NCI-H526 treated with DMSO at 0.1 percent for 48 hours (cell line): Measurements from ENCODE around the gene KCNA4.
"Not testable (repeated sequence)": the region's sequence is repeated elsewhere in the genome, so short reads cannot be mapped to it uniquely, and the experiment has no call there.

ENCODE experiments used
- DNase-seq: peaks from one replicate; lab custom pipeline; 2025; lab: John Stamatoyannopoulos, UW

Gene KCNA4

DNA sequence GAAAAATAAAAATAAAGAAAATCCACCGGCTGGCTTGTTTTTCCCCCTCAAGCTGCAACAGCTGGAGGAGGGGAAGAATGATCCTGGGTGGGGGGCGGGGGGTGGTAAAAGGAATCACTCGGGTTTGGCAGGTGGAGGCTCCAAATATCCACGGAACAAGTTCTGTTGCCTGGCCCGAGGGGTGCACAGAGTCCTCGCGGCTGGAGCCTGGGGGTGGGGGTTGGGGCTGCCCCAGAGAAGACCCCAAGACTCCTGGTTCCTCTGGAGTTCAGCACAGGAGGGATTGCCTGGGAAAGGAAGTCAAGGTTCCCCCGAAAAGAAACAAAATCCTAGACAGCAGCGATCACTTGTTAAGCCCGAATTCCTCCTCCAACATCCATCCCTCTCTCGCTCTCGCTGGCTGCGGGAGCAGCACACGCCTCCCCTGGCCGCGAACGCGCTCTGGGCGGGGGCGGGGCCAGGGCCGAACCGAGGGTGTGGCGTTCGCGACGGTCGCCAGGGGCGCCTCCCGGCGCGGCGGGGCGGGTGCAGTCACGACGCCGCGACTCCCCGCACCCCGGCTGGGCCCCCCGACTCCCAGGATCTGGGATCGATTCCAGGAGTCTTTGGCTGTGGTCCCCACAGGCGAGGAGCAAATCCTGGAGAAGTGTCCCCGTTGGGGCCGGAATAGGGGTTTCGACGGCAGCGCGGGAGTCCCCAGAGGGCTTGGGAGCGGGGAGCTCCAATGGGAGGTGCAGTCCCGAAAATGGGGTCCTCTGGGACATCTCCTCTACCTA lies at the start of gene KCNA4:
KCNA4 (minus strand) TSS at position 443 of the 776 bp plus-strand sequence. CDS start 4,352 bp downstream, outside the sequence.
- DNase-seq = no peak

DNA sequence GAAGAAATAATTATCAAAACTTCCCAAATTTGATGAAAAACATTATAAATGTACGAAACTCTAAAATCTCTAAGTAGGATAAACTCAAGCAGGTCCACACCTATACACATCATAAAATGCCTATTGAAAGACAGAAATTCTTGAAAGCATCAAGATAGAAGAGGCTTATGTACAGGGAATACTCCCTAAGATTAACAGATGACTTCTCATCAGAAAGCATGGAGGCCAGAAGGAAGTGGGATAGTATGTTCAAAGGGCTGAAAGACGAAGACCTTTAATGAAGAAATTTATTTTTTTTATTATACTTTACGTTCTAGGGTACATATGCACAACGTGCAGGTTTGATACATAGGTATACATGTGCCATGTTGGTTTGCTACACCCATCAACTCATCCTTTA lies 45.3 kb upstream of the KCNA4 start:
- DNase-seq = no peak

GRCh38 chr11:30059172-30059815 lies 42.5 kb upstream of the KCNA4 start:
- DNase-seq = no peak

GRCh38 chr11:30049214-30049613 lies 32.4 kb upstream of the KCNA4 start:
- DNase-seq = no peak

DNA sequence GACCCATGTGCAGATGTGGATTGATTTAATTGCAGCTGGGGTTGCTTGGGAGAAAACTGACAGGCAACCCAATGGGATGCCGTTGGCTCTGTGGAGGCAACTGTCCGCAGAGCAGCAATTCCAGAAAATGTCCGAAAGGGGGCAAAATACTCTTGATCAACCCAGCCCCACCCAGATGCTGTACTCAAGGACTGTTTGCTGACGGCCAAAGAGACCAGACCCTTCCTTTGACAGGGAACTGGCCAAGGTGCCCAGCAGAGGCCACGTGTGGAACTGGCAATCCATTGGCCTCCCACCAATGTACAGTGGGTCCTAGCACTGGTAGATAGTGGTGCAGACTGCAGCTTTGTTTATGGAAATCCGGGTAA lies 29.7 kb upstream of the KCNA4 start:
- DNase-seq = no peak

- no peak for DNase-seq
Measured at GRCh38 chr11:30045921-30046577, 29.2 kb upstream of the KCNA4 start.

DNA sequence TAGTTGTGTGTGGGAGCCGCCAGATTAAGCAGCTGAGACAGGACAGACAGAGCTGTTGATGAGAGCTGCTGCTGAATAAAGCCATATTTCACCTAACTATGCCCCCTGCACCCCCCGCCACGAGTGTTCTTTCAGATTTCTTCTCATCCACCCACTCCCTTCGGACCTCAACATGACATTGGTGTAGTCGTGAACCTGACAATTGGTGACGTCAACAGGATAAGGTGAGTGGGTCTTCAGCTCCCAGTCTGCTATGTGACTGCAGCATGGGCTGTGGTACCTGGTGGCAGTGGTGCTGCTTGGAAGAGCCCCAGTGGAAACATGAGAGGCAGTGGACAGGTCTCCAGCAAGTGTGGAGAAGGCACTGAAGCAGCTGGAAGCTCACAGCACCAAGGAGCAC lies 28.3 kb upstream of the KCNA4 start:
- no peak for DNase-seq

DNA sequence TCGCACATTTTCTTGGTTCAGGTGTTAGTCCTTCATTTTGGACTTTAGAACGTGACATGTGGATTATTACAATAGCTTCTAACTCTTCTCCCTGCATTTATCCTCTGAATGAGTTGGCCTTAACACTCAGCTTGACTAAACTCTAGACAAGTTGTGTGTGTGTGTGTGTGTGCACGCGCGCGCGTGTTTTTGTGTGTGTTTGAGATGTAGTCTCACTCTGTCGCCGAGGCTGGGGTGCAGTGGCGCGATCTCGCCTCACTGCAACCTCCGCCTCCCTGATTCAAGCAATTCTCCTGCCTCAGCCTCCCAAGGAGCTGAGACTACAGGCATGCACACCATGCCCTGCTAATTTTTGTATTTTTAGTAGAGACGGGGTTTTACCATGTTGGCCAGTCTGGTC lies 24.3 kb upstream of the KCNA4 start:
- no peak for DNase-seq

DNA sequence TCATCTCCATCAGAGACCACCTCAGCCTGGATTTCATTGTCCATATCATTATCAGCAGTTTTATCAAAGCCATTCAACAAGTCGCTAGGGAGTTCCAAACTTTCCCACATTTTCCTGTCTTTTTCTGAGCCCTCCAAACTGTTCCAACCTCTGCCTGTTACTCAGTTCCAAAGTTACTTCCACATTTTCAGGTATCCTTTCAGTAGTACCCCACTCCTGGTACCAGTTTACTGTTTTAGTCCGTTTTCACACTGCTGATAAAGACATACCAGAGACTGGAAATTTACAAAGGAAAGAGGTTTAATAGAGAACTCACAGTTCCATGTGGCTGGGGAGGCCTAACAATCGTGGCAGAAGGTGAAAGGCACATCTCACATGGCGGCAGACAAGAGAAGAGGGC lies 17.9 kb upstream of the KCNA4 start:
- DNase-seq = not testable (repeated sequence)

- not testable (repeated sequence) for DNase-seq
Measured at GRCh38 chr11:30034166-30034565, 17.3 kb upstream of the KCNA4 start.

DNA sequence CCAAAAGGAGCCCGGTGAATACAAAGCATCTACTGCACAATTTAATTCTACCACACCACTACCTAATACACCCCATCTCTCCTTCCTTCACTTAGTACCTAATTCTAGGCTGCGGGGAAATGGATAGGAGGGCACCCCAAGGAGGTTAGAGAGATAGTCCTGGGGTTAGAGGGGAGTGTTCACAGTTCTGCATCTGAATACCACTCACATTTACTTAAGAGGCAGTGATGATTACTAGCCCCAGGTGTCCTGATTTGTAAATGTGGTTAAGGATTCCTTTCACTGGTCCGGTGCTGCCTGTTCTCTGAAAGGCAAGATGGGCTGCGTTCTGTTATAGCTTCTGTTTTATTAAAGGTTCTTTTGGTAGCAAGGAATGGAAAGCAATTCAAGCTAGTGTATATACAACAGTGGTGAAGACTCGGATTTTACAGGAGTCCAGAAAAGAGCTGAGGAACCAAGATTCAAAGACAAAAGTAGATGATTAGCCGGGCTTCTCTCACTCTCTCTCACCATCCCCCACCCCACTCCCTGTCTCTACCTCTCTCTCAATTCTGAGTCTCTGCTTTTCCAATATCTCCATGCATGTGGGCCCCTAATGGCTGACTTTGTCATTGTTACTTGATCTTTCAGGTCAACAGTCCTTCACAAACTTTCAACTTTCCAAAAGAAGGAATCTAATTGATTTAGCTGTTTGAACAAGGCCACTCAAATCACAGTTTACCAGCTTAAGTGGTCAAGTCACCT lies 8.7 kb upstream of the KCNA4 start:
- DNase-seq = no peak

DNA sequence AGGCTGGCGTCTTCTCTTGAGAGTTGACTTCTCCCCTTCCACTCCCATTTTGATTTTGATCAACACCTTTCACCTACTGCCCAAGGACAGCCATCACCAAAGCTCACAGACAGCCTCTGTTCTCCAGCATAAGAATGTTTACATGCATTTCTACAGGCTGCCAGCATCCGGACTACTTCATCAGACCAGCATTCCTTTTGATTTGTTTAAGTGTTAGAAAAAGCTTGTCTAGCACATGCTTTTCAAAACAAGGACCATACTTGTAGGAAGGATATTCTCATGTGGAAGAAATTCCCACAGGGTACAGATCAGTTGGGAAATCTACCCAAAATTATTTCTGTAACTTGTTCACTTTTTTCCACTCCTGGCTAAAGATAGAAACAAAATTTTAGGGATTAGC lies 6.2 kb upstream of the KCNA4 start:
- DNase-seq = no peak

GRCh38 chr11:30019481-30019880 lies 2.7 kb upstream of the KCNA4 start:
- no peak for DNase-seq

DNA sequence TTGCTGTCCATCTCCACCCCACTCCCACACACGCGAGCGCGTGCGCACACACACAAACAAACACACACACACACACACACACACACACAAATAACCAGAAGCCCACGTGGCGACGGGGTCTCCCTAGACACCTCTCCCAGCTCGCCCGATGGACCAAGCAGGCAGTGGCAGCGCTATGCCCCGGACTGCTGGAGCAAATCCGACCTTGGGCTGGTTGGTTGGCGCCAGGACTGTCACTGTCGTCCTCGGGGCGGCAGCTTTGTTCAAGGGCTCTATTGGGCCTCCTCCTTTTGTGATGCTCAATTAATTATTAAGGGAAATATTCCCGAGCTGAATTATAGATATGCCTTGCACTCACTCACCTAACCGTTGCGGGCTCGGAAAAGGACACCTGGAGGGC lies 1.7 kb upstream of the KCNA4 start:
- DNase-seq = no peak

DNA sequence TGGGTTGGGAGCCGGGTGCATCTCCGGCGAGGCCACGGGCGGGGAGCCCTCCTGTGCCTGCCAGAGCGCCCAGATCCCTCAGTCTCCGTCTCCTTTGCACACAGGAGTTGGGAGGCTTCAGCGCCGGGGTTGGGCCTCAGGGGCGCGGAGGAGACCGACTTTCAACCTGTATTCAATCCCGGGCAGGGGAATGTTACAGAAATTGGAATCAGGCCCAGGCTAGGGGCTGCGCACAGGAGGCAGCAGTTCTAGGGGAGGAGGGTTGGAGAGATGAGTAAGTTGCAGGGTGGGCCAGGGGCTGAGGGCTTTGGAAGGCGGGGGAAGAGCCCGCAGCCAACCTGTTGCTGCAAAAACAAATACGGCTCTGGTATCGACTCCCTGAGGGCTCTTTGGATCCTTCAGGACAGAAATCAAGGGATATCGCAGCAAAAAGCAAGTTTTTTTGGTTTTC lies 640 bp upstream of the KCNA4 start:
- no peak for DNase-seq

GRCh38 chr11:30015725-30016412 lies 961 bp downstream of the KCNA4 start:
- no peak for DNase-seq

DNA sequence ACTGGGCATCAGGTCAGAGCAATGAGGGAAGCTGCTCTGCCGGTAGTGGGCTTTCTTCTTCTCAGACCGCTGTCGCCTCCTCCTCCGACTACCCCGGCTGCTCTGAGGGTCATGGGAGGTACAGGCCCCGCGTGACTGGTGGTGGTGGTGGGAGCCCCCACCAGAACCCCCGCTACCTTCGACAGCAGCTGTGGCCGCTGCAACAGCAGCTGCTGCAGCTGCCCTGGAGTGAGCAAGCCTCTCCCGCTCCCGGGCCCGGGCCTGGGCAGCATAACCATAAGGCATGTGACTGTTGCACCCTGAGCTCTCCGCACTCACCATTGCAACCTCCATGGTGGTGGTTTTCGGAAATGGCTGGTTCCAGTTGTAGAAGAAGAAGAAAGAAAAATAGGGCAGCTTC lies 4.5 kb downstream of the KCNA4 start:
- no peak for DNase-seq

- DNase-seq = no peak
Measured at GRCh38 chr11:30009060-30009459, 7.8 kb downstream of the KCNA4 start.

DNA sequence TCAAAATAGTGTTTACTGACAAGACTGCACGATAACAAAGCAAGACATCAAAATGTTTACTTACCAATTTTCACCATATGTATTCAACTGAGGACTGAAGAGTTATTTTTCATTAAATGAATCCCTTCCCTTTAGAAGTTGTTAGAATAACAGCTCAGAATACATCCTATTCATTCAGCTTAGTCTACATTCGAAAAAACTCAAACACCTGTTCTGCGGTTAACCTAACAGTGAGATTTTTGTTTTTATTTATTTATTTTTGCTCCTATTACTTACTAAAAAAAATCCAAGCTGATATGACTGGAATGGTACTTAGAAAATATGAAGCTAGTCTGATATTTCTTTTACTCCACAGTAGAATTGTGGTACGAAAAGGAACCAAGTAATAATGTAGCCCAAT lies 10.0 kb downstream of the KCNA4 start:
- DNase-seq = no peak

DNA sequence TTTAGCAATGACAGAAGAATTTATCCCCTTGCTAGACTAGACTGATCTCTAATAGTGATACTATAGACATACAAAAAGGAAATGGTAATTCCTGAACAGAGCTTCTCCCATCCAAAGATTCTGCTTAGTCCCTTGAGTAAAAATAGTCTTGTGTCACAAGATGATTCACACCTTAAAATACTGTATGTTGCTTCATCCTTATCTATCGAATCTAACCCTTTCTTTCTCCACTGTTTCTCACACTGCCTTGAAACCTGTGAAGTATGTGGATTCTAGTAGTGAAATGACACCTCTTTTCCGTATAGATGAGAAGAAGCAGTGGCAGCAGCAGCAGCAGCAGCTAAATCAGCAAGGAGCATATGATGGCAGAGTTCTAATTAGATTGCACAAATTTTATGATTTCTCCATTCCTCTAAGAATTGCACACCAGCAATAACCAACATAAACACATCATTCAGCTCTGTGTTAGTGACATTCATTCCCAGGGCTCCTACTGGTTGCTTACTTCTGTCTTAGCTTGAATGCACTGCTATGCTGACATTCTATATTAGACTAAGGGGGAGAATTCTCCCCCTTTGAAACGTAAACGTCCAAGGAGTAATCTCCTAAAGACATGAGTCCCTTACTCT lies 14.6 kb downstream of the KCNA4 start:
- no peak for DNase-seq

DNA sequence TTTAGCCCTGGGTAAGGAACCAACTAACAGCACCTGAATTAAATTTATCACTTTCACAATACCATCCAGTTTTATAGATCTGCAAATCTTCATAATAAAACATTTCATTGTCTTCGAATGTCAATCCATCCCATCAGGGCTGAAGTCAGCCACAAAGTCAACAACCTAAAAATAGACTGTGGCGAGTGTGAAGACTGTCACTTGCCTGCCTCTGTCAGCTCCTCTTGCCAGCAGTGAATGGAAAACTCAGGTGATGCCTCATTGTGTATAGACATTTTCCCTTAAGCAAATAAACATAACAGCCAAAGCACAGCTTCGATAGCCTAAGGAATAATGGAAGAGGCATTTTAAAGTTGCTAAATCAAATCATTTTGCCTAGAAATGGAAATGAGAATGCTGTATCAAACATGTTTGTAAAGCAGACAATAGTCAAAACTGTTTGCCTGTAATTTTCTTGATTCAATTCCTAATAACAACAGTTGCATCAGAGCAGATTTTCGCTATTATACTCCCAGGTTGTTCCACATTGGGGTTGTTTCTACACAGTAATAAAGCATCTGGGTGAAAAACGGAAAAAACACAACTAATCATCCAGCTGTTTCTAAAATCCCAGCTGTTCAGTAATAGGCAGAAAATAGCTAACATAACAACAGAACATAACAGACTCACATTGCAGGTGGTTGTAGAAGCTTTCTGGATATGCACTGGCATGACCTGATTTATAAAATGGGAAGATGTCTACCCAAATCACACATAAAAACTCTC lies 15.7 kb downstream of the KCNA4 start:
- DNase-seq = no peak
